ENCODE data around the gene ACSL4.

DNA sequence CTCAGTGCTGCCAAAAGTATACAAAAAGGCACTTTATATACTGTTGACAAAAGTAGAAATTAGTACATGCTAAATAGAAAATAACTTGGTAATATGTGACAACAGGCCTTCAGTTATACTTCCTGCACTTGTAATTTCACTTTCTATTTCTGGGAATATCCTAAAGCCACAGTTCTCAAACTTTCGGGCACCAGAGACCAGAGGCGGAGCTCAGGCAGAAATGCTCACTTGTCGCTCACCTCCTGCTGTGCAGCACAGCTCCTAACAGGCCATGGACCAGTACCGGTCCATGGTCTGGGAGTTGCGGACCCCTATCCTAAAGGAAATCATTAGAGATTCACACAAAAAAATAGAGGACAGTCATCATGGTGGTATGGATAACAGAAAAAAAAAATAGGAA, 25.7 kb downstream of the ACSL4 start:
- TF ChIP-seq, protein P1, sequence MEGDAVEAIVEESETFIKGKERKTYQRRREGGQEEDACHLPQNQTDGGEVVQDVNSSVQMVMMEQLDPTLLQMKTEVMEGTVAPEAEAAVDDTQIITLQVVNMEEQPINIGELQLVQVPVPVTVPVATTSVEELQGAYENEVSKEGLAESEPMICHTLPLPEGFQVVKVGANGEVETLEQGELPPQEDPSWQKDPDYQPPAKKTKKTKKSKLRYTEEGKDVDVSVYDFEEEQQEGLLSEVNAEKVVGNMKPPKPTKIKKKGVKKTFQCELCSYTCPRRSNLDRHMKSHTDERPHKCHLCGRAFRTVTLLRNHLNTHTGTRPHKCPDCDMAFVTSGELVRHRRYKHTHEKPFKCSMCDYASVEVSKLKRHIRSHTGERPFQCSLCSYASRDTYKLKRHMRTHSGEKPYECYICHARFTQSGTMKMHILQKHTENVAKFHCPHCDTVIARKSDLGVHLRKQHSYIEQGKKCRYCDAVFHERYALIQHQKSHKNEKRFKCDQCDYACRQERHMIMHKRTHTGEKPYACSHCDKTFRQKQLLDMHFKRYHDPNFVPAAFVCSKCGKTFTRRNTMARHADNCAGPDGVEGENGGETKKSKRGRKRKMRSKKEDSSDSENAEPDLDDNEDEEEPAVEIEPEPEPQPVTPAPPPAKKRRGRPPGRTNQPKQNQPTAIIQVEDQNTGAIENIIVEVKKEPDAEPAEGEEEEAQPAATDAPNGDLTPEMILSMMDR (IDR thresholded peaks at IDR 0.05; ENCODE audit: low read depth, low read length, poor library complexity, severe bottlenecking): no peak
- TF ChIP-seq EZH2phosphoT487 (IDR thresholded peaks at IDR 0.05; ENCODE audit: borderline replicate concordance, low read length): no peak

Measured in DOHH2 (cell line).